GM19452 (cell line): Measurements from ENCODE around the gene HTRA2.
A peak's percentile ranks its signal among the peaks of the same experiment; 100 is the strongest.
"Not testable (repeated sequence)": the region's sequence is repeated elsewhere in the genome, so short reads cannot be mapped to it uniquely, and the experiment has no call there.

Source experiments
- ATAC-seq: cut with Tn5 transposase; IDR thresholded peaks from one replicate; pipeline ENCODE4 v1.9.1; 2021; ENCODE audit not compliant: unreplicated experiment

HTRA2 gene

GRCh38 chr2:74529357-74530238 lies at the start of gene HTRA2, which contains the start of gene AUP1:
Gene HTRA2, plus strand, starts transcription at chr2:74529933. Its CDS starts 74 bp downstream, at chr2:74530007.
Gene AUP1, minus strand, starts transcription at chr2:74529706. Its CDS starts 77 bp downstream, at chr2:74529629.
- peak; percentile 80 for ATAC-seq

GRCh38 chr2:74481431-74481830 lies 48.3 kb upstream of the HTRA2 start:
- ATAC-seq: no peak

- peak; percentile 41 for ATAC-seq
Observed at GRCh38 chr2:74481961-74482800, 47.6 kb upstream of the HTRA2 start.

GRCh38 chr2:74482801-74483674 lies 46.7 kb upstream of the HTRA2 start, which contains the start of the genes CCDC142 and TTC31:
Gene CCDC142, minus strand, starts transcription at chr2:74482998. Its CDS starts 161 bp downstream, at chr2:74482837.
Gene TTC31, plus strand, starts transcription at chr2:74483081. Its CDS starts 15 bp downstream, at chr2:74483096.
- ATAC-seq: peak; percentile 91

GRCh38 chr2:74483675-74484164 lies 46.0 kb upstream of the HTRA2 start:
- ATAC-seq: not testable (repeated sequence)

- no peak for ATAC-seq
Observed at GRCh38 chr2:74486141-74486540, 43.6 kb upstream of the HTRA2 start.

GRCh38 chr2:74488643-74489481 lies 40.9 kb upstream of the HTRA2 start:
- ATAC-seq: no peak

GRCh38 chr2:74489906-74490305 lies 39.8 kb upstream of the HTRA2 start:
- ATAC-seq: no peak

- no peak for ATAC-seq
Observed at GRCh38 chr2:74491648-74492544, 37.8 kb upstream of the HTRA2 start.

- no peak for ATAC-seq
Observed at GRCh38 chr2:74493546-74493945, 36.2 kb upstream of the HTRA2 start.

- no peak for ATAC-seq
Observed at GRCh38 chr2:74495440-74495839, 34.3 kb upstream of the HTRA2 start.

GRCh38 chr2:74496997-74497776 lies 32.5 kb upstream of the HTRA2 start:
- no peak for ATAC-seq

- no peak for ATAC-seq
Observed at GRCh38 chr2:74497777-74498499, 31.8 kb upstream of the HTRA2 start.

- no peak for ATAC-seq
Observed at GRCh38 chr2:74498500-74499266, 31.1 kb upstream of the HTRA2 start.

- ATAC-seq: no peak
Observed at GRCh38 chr2:74499267-74499939, 30.3 kb upstream of the HTRA2 start, which contains the start of gene LBX2. Gene LBX2, minus strand, starts transcription at chr2:74499603. Its CDS starts 66 bp downstream, at chr2:74499537.
